HG02571 (cell line): Measurements from ENCODE around the gene DHRS11.

Experiments
- ATAC-seq: cut with Tn5 transposase; IDR thresholded peaks from one replicate; pipeline ENCODE4 v1.9.1; 2021; ENCODE audit warnings: mild to moderate bottlenecking, moderate library complexity; ENCODE audit not compliant: unreplicated experiment

DHRS11 gene

GRCh38 chr17:36613155-36613554 lies 21.5 kb downstream of the DHRS11 start:
- no peak for ATAC-seq

GRCh38 chr17:36614081-36614480 lies 22.4 kb downstream of the DHRS11 start:
- ATAC-seq = no peak

DNA sequence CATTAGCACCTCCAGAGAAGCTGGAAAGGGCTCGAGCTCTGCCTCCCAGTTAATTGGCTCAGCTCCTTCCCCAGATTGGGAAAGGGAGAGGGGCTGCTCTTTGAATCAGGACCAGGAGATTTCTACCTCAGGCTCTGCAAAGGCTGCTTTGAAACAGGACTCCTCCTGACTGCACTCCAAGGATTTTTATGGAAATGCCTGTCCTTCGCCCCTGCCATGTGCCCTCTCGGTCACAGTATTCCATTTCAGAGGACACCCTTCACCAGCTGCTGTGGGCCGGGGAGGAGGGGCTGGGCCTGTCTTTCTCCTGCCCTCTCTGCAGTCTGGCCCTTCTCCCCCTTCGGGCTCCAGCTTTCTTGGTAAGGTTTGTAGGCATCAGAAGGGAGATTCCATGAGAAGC lies 23.3 kb downstream of the DHRS11 start:
- ATAC-seq = no peak

DNA sequence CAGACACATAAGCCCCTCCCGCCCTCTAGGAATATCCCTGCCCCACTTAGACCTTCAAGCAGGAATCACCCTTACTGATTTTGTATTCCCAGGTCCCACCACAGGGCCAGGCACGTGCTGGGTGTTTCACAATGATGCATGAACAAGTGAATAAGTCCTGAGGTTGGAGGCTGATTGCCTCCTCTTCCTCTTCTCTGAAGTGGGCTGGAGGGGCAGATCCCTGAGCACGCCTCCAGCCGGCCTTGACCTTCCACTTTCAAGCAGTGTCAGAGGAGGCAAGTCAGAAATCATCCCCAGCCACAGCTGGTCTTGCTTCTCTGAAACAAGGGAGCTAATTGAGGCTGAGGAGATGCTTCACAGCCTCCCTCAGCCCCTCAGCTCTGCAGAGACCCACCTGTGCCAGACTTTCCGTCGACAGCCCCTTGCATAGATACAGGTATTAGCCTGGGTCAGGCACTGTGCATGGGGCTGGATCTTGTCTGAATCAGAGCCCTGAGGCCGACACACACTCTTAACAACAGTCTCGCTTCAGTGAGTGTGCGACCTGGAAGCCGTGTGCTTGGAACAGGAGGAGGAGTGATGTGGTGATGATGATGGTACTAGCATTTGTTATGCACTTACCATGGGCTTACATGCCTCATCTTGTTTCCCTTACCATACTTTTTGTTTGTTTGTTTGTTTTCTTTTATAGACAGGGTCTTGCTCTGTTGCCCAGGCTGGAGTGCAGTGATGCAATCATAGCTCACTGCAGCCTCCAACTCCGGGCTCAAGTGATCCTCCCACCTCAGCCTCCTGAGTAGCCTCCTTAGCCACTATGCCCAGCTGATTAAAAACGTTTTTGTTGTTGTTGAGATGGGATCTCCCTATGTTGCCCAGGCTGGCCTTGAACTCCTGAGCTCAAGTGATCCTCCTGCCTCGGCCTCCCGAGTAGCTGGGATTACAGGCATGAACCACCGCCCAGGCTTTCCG lies 24.7 kb downstream of the DHRS11 start:
- no peak for ATAC-seq

GRCh38 chr17:36617773-36618172 lies 26.1 kb downstream of the DHRS11 start:
- no peak for ATAC-seq

DNA sequence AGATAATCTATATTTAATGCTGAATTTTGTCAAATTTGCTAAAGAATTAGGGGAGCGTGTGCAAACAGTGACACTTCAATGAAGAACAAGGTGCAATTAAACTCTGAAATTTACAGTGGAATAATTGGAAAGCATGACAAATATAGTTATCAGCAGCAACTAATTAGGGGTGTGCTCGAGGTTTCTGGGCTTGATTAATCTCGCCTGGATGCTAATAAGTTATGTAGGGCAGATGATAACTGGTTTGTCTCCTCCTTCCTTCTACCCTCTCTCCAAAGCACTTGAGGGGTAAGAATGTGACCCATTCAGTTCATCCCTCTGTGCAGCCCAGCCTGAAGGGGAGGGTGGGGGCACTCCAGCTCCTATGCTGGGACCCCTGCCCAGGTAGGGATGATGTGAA lies 31.6 kb downstream of the DHRS11 start:
- ATAC-seq = no peak

GRCh38 chr17:36625188-36625587 lies 33.5 kb downstream of the DHRS11 start:
- ATAC-seq = no peak

DNA sequence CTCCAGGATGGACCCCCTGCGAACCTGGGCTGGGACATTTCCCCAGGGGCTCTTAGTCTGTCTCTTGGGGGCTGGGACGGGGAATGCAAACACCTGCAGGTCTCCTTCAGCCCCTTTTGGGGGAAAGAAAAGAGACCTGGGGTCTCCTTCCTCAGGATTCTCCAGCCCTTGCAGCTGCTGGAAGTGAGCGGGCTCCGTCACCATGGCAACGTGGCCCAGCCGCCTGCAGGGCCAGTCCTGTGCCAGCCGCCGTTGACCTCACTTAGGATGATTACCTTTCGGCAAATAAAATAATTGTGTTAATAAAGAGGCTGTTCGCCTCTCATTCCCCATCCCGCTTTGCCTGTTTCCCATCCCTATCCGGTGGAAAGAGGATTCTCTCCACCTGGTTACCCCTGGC lies 35.4 kb downstream of the DHRS11 start:
- ATAC-seq = no peak

DNA sequence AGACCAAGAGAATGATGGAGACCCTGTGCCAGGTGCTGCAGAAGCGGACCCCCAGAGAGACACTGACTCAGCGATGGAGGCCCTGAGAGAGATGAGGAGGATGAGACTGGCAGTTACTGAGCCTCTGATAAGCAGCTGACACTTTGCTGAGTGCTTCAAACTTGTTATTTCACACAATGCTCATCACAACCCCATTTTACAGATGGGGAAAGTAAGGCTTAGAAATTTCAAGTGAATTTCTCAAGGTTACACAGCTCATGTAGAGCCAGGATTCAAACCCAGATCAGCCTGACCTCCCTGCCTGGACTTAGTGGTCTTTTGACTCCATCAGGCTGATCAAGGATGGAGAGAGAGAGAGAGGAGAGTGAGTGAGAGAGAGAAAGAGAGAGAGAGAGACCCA lies 36.9 kb downstream of the DHRS11 start:
- no peak for ATAC-seq

- ATAC-seq = no peak
Observed at GRCh38 chr17:36629252-36629847, 37.7 kb downstream of the DHRS11 start.

DNA sequence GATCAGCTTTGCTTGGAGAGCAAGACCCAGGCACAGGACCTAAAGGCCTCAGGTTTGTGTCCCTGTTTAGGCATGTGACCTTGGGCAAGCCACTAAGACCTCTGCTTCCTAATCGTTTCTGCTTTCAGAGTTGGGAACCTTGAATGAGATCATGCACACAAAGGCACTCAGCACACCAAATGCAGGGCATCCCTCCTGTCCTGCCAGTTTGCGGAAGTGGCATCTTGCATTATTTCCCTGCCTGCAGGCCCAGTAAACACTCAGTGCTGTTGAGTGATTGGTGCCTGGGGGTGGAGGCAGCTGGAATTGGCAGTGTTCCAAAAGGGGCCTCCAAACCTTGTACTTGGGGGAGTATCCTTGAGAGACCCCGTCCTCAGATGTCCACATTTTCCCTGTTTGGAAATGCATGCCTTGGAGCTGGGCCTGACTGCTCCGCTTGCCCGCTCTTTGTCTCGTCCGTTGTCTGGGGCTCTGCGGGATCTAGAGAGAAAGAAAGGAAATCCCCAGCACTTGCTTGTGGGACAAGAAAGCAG lies 38.4 kb downstream of the DHRS11 start:
- no peak for ATAC-seq

GRCh38 chr17:36631022-36631421 lies 39.3 kb downstream of the DHRS11 start:
- ATAC-seq = no peak

DNA sequence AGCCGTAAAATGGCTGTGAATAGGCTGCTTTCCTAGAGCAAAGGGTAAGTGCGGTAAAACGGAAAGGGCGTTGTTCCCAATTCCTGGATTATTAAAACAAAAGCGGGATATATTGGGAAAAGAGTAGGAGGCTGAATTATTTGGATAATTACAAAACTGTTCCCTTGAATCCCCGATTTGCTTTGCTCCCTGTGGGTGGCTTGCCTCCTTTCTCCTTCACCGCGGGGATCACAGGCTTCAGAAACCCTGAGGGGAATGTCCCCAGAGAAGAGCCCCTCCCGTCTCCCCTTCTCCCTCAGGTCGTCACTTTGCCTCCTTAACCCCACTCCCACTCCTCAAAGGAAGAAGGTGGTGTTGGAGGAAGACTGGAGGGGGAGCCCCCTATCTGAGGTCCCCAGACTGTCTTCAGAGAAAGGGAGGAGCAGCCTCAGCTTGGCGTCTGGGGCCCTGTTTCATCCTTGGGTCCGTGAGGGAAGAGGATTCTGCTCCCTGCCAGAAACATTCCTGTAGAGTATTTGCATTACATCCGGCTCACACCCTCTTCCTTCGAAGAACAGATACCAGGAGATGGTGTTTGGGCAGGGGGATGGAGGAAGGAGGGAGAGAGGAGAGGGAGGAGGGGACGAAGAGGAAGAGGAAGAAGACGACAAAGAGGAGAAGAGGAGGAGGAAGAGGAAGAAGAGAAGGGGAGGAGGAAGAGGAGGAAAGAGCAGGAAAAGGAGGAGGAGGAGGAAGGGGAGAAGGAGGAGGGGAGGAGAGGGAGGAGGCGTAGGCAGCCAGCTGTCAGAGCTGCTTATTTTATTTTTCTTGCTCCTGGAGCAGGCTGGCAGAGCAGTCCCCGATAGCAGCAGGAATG lies 41.5 kb downstream of the DHRS11 start:
- ATAC-seq = no peak

DNA sequence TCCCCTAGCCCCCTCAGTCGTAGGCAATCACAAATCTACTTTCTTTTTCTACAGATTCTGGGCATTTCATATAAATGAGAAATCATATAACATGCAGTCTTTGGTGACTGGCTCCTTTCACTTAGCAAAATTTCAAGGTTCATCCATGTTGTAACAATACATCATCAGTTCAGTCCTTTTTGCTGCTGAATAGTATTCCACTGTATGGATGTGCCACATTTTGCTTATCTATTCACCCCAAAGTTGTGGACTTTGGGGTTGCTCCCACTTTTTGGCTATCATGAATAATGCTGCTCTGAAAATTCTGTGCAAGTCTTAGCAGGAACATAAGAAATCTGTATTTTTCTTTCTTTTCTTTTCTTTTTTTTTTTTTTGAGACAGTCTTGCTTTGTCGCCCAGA lies 48.7 kb downstream of the DHRS11 start:
- ATAC-seq = no peak

DNA sequence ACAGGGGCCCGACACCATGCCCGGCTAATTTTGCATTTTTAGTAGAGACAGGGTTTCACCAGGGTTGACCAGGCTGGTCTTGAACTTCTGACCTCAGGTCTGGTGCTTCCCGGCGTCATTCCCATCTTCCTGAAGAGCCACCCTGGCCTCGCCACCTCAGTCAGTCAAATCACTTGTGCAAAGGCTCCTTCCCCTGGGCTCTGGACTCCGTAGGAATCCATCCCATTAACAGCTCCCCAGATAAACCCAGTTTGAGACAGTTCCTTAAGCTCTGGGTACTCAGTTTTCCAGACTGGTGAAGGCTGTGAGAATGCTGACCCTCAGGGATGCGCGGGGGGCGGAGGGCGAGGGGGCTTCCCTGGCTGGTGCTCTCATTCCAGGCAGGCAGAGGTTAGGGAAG lies 49.2 kb downstream of the DHRS11 start:
- ATAC-seq = no peak

DNA sequence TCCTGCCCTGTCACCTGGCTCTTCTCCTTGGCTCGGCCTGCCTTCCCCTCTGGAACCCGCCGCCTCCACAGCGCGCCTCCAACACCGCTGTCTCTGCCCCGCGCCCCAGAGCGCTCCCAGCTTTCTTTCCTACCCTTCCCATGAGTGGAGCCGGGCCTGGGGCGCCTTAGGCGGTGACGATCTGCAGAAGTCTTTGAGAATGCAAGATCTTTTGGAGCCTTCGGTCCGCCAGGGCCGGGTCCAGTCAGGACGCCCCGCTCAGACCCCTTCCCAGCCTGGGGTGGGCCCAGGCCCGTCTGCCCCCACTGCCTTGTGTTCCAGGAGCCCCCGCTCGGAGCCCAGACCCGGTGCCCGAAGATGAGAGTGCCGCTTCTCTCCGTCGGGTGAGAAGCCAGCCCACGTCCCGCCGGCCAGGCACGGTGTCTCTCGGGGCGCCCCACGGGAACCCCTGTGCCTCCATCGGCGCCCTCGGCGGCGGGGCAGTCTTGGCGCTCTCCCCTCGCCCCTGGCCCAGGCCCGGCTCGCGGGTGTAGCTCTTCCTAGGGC lies 49.7 kb downstream of the DHRS11 start:
- ATAC-seq = no peak

DNA sequence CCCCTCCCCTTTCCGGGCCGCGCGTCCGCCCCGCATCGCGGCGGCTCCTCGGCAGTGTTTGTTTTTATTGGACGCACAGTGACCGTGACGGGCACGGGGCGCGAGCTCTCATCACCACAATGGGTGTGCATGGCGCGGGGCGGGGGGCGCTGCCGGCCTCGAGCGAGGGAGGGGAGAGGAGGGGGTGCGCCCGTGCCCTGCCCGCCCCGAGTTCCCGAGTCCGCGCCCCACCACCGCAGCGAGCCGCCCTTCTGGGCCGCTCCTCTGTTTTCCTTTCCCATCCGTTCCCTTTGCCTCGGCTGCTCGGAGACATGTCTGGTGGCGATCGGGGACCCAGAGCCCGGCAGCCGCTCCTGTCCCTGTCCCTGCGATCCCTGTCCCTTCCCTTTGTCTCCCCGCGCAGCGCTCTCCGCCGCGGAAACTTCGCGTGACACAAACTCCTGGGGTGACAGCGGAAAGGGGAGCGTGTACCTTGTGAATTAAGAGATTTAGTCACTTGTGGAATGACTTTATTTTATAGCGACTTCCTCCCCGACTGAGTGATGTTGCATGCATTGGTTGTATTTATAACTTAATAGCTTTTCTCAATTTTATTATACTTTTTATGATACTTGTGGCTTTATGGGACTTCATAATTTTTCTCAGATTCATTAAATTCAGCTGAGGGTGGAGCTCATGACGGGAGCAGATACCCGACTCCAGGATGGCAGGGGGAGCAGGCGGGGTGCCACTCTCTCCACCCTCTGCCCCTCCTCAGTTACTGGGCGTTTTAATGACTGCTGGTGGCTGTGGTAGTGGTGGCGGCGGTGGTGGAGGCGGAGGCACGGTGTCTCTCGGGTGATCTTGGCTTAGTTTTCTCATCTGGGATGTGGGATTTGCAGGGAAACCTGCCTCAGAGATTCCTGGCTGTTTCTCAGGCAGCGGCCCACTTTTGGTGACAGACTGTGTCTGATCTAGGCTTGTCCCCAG lies 50.5 kb downstream of the DHRS11 start:
- ATAC-seq = no peak

GRCh38 chr17:36643086-36643685 lies 51.5 kb downstream of the DHRS11 start:
- no peak for ATAC-seq

- no peak for ATAC-seq
Observed at GRCh38 chr17:36645422-36645821, 53.7 kb downstream of the DHRS11 start.
